ENCODE results near the gene NUP85. TPM values are rescaled to one million over a fixed set of nuclear protein-coding genes. Genes with fewer than 3 reads are reported as not detected.

Gene NUP85
- total and polyA plus RNA-seq, 11 donors, result 9.4 to 40.9 (median 21.5) TPM

- TF ChIP-seq POLR2A (IDR thresholded peaks at IDR 0.05) (no peak), CTCF (IDR thresholded peaks at IDR 0.05) (peak in 2 of 12 donors; percentile 14 to 19)
- peak overlapping the region; percentile 90 to 99 (median 96) for H3K27ac ChIP-seq
- peaks cover 0 to 30% (median 26%) of the 10 kb centered on the region in 9 donors for H3K36me3 ChIP-seq
- 1 to 3% (median 2%) methylated on average over 20 to 31 of the region's 31 CpGs for WGBS, 4 donors
- H3K27me3 ChIP-seq, result no peaks in the 10 kb centered on the region
- ATAC-seq (peak in 1 of 4 donors; percentile 10), DNase-seq (no peak)
- intact Hi-C loops (cut with DNase I), result no loop called here
- H3K4me3 ChIP-seq, result peak overlapping the region; percentile 77 to 100 (median 96)
- H3K4me1 ChIP-seq, result peaks cover 17 to 43% (median 28%) of the 10 kb centered on the region in 12 donors
- no peaks in the 10 kb centered on the region for H3K9me3 ChIP-seq
Observed at GRCh38 chr17:75260641-75261335, 55.3 kb downstream of the NUP85 start.

GRCh38 chr17:75261336-75262111 is 56.0 kb downstream of the NUP85 start, which contains the start of the genes GGA3 and MRPS7:
TSS of gene GGA3 (minus strand) at chr17:75261606. CDS start at chr17:75261587, 19 bp downstream.
TSS of gene MRPS7 (plus strand) at chr17:75261879. CDS start at chr17:75261901, 22 bp downstream.
- 0 to 1% (median 0%) methylated on average over 34 to 68 of the region's 69 CpGs for WGBS, 4 donors
- Histone ChIP-seq H3K27ac (peak within 1 kb of the TSS; percentile 90 to 99 (median 96)), H3K9me3 (no peaks in the 10 kb centered on the region), H3K27me3 (no peaks in the 10 kb centered on the region), H3K4me3 (peak within 1 kb of the TSS; percentile 77 to 100 (median 96)), H3K36me3 (peaks cover 0 to 37% (median 33%) of the 10 kb centered on the region in 9 donors), H3K4me1 (peaks cover 17 to 39% (median 27%) of the 10 kb centered on the region in 12 donors)
- intact Hi-C loops (cut with DNase I), result no loop called here
- peak; percentile 96 to 98 (median 97) for DNase-seq
- peak in 1 of 12 donors; percentile 15 for TF ChIP-seq CTCF (IDR thresholded peaks at IDR 0.05)
- peak in 1 of 2 donors; percentile 81 for TF ChIP-seq POLR2A (IDR thresholded peaks at IDR 0.05)
- peak; percentile 97 to 99 (median 98) for ATAC-seq

GRCh38 chr17:75262112-75262606 is 56.7 kb downstream of the NUP85 start:
- ATAC-seq (peak in 2 of 4 donors; percentile 1 to 3), DNase-seq (no peak)
- 0 to 1% (median 1%) methylated on average over 14 to 23 of the region's 23 CpGs for WGBS, 4 donors
- peaks cover 17 to 45% (median 27%) of the 10 kb centered on the region in 12 donors for H3K4me1 ChIP-seq
- intact Hi-C loops (cut with DNase I), result no loop called here
- H3K4me3 ChIP-seq, result peak overlapping the region; percentile 77 to 100 (median 96)
- peaks cover 0 to 43% (median 39%) of the 10 kb centered on the region in 9 donors for H3K36me3 ChIP-seq
- no peaks in the 10 kb centered on the region for H3K9me3 ChIP-seq
- H3K27me3 ChIP-seq, result no peaks in the 10 kb centered on the region
- H3K27ac ChIP-seq, result peak overlapping the region; percentile 90 to 99 (median 96)
- no peak for TF ChIP-seq CTCF (IDR thresholded peaks at IDR 0.05)
- no peak for TF ChIP-seq POLR2A (IDR thresholded peaks at IDR 0.05)
